ENCODE measurements around the gene BTN1A1. TPM values are rescaled to one million over a fixed set of nuclear protein-coding genes. Genes with fewer than 3 reads are reported as not detected.

BTN1A1 gene
- total and polyA plus RNA-seq, 9 of the 15 experiments (the other 6 are each of a cell fraction or from before 2014, with no cell fraction given) = 0.01 to 0.15 (median 0.06) TPM; not detected in 4

- 0 out of 2 replicates have a peak, but pooled peaks have one; percentile 13 for TF ChIP-seq ETV5 (CRISPR knock-in tag; IDR thresholded peaks at IDR 0.05; ENCODE audit: low read depth)
- 0 out of 2 replicates have a peak, but pooled peaks have one; percentile 35 for TF ChIP-seq NR2C2 (CRISPR knock-in tag; IDR thresholded peaks at IDR 0.05)
- TF ChIP-seq NR2C2 (tag; IDR thresholded peaks at IDR 0.05) = no peak
- TF ChIP-seq SAP30 (IDR thresholded peaks at IDR 0.05; ENCODE audit: borderline replicate concordance, insufficient read depth, low read depth, low read length, poor library complexity, severe bottlenecking) = peak; percentile 69
- no peak for TF ChIP-seq BRF2 (IDR thresholded peaks at IDR 0.05; ENCODE audit: borderline replicate concordance, insufficient read depth, insufficient read length)
- peak; percentile 60; the same call in 1 of the 2 replicates for TF ChIP-seq ELF1 (tag; IDR thresholded peaks at IDR 0.05)
- TF ChIP-seq ZBTB9 (CRISPR knock-in tag; IDR thresholded peaks at IDR 0.05) = no peak
- 0 out of 2 replicates have a peak, but pooled peaks have one; percentile 49 for TF ChIP-seq LARP7 (IDR thresholded peaks at IDR 0.05)
- 0 out of 6 replicates have a peak, but pooled peaks of 2 of the 3 experiments have one; percentile 8 to 18 for TF ChIP-seq CTCF (IDR thresholded peaks at IDR 0.05 in 2 of 3, conservative IDR thresholded peaks at IDR 0.05 in 1 of 3; ENCODE audit: insufficient read depth in 2 of 3, low read depth in 1 of 3, low read length in 3 of 3)
- TF ChIP-seq RNF2 (IDR thresholded peaks at IDR 0.05) = no peak
- TF ChIP-seq ZBTB2 (IDR thresholded peaks at IDR 0.05) = no peak
- no peak for TF ChIP-seq STAT5B (CRISPR knock-in tag; IDR thresholded peaks at IDR 0.05)
- peak; percentile 68; the same call in 1 of the 2 replicates for TF ChIP-seq ARID4B (CRISPR knock-in tag; IDR thresholded peaks at IDR 0.05)
- TF ChIP-seq PKNOX1 (IDR thresholded peaks at IDR 0.05) = peak; percentile 77
These were observed 42.1 kb upstream of the BTN1A1 start, which contains the start of gene BTN2A1 (continued) for GRCh38 chr6:26457806-26458688.
